Heart left ventricle (tissue), 16 donors: ENCODE measurements around the gene RND3. TPM values are rescaled to one million over a fixed set of nuclear protein-coding genes. Genes with fewer than 3 reads are reported as not detected.

Source experiments
- ATAC-seq, 4 donors: fragments of 200-7000 bp; cut with Tn5 transposase; one replicate each; pipeline ENCODE4 v1.9.1; 2020 to 2022; ENCODE audit warnings: moderate library complexity in 4 of 4, mild to moderate bottlenecking in 3 of 4, moderate number of reproducible peaks in 1 of 4
- DNase-seq, 5 donors: peaks; one replicate each; pipeline ENCODE4 v3.0.0-alpha.2; 2020
- H3K27ac ChIP-seq, 12 donors: fragments of 200-600 bp; sonication (generic) in 4 of 12; one replicate each; pipeline versions ENCODE4 v1.5.0 to v1.8.0; 2016 to 2022; ENCODE audit warnings: mild to moderate bottlenecking in 2 of 12
- H3K27me3 ChIP-seq, 9 donors: fragments of 200-600 bp; sonication (generic) in 2 of 9; one replicate each; pipeline versions ENCODE4 v1.5.1 to v1.8.0; 2016 to 2022; ENCODE audit warnings: mild to moderate bottlenecking in 3 of 9
- H3K36me3 ChIP-seq, 9 donors: fragments of 200-600 bp; sonication (generic) in 2 of 9; one replicate each; pipeline versions ENCODE4 v1.5.0 to v1.8.0; 2018 to 2022; ENCODE audit warnings: mild to moderate bottlenecking in 2 of 9
- H3K4me1 ChIP-seq, 12 donors: fragments of 200-600 bp; sonication (generic) in 4 of 12; one replicate each; pipeline versions ENCODE4 v1.5.0 to v1.8.0; 2016 to 2022; ENCODE audit warnings: mild to moderate bottlenecking in 3 of 12
- H3K4me3 ChIP-seq, 12 donors: fragments of 200-600 bp; sonication (generic) in 4 of 12; one replicate each; pipeline versions ENCODE4 v1.5.0 to v1.8.0; 2017 to 2022; ENCODE audit warnings: mild to moderate bottlenecking in 9 of 12, moderate library complexity in 4 of 12
- H3K9me3 ChIP-seq, 12 donors: fragments of 200-600 bp; sonication (generic) in 4 of 12; one replicate each; pipeline versions ENCODE4 v1.5.0 to v1.8.0; 2016 to 2022; ENCODE audit warnings: mild to moderate bottlenecking in 1 of 12
- POLR2A ChIP-seq, 2 donors: fragments of 450-650 bp; IDR thresholded peaks; one replicate each; pipeline ENCODE4 v1.6.1; 2017; ENCODE audit warnings: antibody characterized with exemption in 2 of 2, mild to moderate bottlenecking in 2 of 2, moderate library complexity in 2 of 2
- WGBS, 4 donors: extraction: QIAGEN DNeasy Blood & Tissue Kit in 2 of 4; methylation state at CpG; one replicate each; pipeline versions ENCODE4 v1.1.5 to v1.1.7; 2013 to 2018; 5-methylcytosine and 5-hydroxymethylcytosine counted together
- intact Hi-C, 10 donors: fragments of 100-400 bp; cut with DNase I; formaldehyde crosslinking; loops; one replicate each; pipeline versions ENCODE4 v1.11.1 to v1.14.2; 2022
- polyA plus RNA-seq, 2 donors: library from polyadenylated mRNA; stranded (reverse); fragments of 200-250 nt; gene quantifications; one replicate each; pipeline ENCODE4 v1.2.3, GENCODE V29; 2013
- total RNA-seq, 9 donors: library from RNA; depleted of rRNA in 2 of 9; stranded (reverse); fragments of >200 nt in 2 of 9; fragmentation: NEBNext Ultra II Directional in 3 of 9; extraction: Animal tissue kit (Norgen Biotek cat#: 25700) in 3 of 9; gene quantifications; one replicate each; pipeline versions ENCODE4 v1.1.0 to v1.2.4, GENCODE V29; 2016 to 2023
- TF ChIP-seq, protein P1 (sequence below), 12 donors: fragments of 200-600 bp; sonication (generic) in 4 of 12; IDR thresholded peaks; one replicate each; pipeline versions ENCODE4 v1.5.0 to v1.8.0; 2018 to 2022; ENCODE audit warnings: antibody characterized with exemption in 12 of 12, mild to moderate bottlenecking in 5 of 12
- donor health status: ischemic (EF 13 %, LVEDD 7.1; RV severe dilation, severe dysfunction).
- donor health status: healthy with polysubstance abuse.
- donor health status: DM: no; HTN: yes; CAD: no.
- donor health status: DM: no; HTN: no; CAD: no.
- donor health status: ischemic (EF 25% LVEDD 6.9; RV normal size, moderate dysfunction).
- donor health status: ischemic (EF 25% LVEDD 5.7; RV mildly dilated, moderate dysfunction).
- donor health status: healthy.
- donor health status: DM: yes; HTN: yes; CAD: no.
- donor health status: ischemic (EF 35%, LVEDD 5.7; RV mildly dilated, moderate dysfunction).
- donor health status: nonischemic (EF 11% LVEDD 7.7; RV severe dilation, severe dysfunction).
- donor health status: DM: yes; HTN: yes; CAD: no.
- donor health status: PGD.
- donor health status: ischemic (EF 29% LVEDD 5.4; RV normal size, mild dysfunction).
- donor health status: nonischemic (EF 23%, LVEDD 6.1; RV moderate dilation, normal function).

The RND3 gene
- total and polyA plus RNA-seq, 11 donors: 16.8 to 40.1 (median 30.2) TPM

DNA sequence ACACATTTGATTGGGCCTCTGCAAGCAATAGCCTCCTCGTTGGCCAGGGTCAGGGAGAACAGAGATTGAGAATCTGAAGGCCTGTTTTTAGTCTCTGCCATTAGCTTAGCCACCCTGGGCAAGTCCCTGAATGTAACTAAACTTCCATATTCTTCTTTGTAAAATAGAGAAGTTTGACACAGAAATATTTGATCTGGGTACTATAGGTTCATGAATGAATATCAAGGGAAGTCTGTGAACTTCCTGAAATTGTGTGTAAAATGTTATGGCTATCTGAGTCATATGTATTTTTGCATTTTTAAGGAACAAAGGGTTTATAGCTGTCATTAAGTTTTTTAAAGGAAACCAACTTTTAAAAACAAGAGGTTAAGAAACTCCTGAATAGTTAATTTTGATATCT is 23.2 kb downstream of the RND3 start:
- Histone ChIP-seq H3K4me1 (peaks cover 0 to 23% (median 0%) of the 10 kb centered on the region in 12 donors), H3K27me3 (no peaks in the 10 kb centered on the region), H3K9me3 (no peaks in the 10 kb centered on the region), H3K27ac (no peak overlapping the region), H3K36me3 (peaks cover 0 to 22% (median 16%) of the 10 kb centered on the region in 9 donors), H3K4me3 (no peak overlapping the region)
- ATAC-seq (no peak), DNase-seq (no peak)
- intact Hi-C loops: no loop called here
- 57 to 85% (median 78%) methylated on average over 1 of the region's 1 CpG for WGBS, 4 donors
- TF ChIP-seq, protein P1, sequence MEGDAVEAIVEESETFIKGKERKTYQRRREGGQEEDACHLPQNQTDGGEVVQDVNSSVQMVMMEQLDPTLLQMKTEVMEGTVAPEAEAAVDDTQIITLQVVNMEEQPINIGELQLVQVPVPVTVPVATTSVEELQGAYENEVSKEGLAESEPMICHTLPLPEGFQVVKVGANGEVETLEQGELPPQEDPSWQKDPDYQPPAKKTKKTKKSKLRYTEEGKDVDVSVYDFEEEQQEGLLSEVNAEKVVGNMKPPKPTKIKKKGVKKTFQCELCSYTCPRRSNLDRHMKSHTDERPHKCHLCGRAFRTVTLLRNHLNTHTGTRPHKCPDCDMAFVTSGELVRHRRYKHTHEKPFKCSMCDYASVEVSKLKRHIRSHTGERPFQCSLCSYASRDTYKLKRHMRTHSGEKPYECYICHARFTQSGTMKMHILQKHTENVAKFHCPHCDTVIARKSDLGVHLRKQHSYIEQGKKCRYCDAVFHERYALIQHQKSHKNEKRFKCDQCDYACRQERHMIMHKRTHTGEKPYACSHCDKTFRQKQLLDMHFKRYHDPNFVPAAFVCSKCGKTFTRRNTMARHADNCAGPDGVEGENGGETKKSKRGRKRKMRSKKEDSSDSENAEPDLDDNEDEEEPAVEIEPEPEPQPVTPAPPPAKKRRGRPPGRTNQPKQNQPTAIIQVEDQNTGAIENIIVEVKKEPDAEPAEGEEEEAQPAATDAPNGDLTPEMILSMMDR (IDR thresholded peaks at IDR 0.05): no peak
- TF ChIP-seq POLR2A (IDR thresholded peaks at IDR 0.05): no peak

DNA sequence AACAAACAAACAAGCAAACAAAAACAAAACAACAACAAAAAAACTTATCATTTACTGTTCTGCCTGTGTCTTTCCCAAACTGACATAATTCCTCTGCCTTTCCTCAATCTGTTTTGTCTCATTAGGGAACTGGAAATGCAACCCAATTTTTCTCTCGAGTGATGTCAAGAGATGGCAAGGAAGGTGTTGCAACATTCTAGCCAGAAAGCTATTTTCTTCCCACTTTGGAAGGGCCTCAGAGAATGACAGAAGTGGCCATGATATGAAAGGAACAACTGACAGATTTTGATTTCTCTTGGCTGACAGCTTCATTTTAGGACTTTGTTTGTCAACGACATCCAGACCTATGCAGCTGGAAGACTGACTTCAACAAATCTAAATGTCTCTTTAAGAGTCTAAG is 24.7 kb downstream of the RND3 start:
- peaks cover 0 to 7% (median under 1%) of the 10 kb centered on the region in 9 donors for H3K36me3 ChIP-seq
- H3K27me3 ChIP-seq: no peaks in the 10 kb centered on the region
- no peak overlapping the region for H3K27ac ChIP-seq
- WGBS, 4 donors: 42 to 62% (median 47%) methylated on average over 2 of the region's 2 CpGs
- ATAC-seq (no peak), DNase-seq (no peak)
- intact Hi-C loops: no loop called here
- peaks cover 0 to 17% (median 0%) of the 10 kb centered on the region in 12 donors for H3K4me1 ChIP-seq
- TF ChIP-seq, protein P1 (IDR thresholded peaks at IDR 0.05): no peak
- no peak for TF ChIP-seq POLR2A (IDR thresholded peaks at IDR 0.05)
- H3K9me3 ChIP-seq: no peaks in the 10 kb centered on the region
- H3K4me3 ChIP-seq: no peak overlapping the region

DNA sequence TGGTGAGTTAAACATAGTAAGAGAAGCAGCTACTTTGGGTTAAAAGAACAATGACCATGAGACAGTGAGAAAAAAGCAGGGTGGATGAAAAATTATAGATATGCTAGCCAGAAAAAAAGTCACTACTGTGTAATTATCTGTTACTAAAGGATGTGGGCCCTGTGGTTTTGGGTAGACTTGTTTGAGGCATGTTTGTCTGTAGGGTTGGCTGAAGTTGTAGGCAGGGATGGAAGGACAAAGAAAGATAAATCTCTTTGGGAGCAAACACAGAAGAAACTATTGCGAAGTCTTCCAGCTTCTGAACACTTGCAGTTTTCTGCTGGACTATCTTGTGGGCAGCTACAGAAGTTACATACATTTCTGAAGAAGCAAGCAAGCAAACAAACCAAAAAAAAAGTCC is 28.2 kb downstream of the RND3 start:
- WGBS, 4 donors: 91 to 97% (median 96%) methylated on average over 1 of the region's 1 CpG
- no peaks in the 10 kb centered on the region for H3K36me3 ChIP-seq
- peaks cover 0 to 4% (median 0%) of the 10 kb centered on the region in 12 donors for H3K4me1 ChIP-seq
- no peak overlapping the region for H3K27ac ChIP-seq
- no peak overlapping the region for H3K4me3 ChIP-seq
- ATAC-seq: no peak
- no peaks in the 10 kb centered on the region for H3K9me3 ChIP-seq
- no peaks in the 10 kb centered on the region for H3K27me3 ChIP-seq
- TF ChIP-seq, protein P1 (IDR thresholded peaks at IDR 0.05): no peak
- TF ChIP-seq POLR2A (IDR thresholded peaks at IDR 0.05): no peak
- intact Hi-C loops: no loop called here
- DNase-seq: no peak

DNA sequence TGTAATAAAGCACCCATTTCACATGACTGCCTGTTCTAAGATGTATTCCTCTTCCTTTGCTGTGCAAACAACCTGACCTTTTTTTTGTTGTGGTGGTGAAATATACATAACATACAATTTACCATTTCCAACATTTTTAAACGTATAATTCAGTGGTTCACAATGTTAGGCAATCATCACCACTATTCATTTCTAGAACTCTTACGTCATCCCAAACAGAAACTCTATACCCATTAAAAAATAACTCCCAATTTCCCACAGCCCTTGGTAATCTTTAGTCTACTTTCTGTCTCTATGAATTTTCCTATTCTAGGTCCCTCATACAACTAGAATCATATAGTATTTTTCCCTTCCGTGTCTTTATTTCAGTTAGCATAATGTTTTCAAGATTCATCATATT is 36.7 kb downstream of the RND3 start:
- H3K9me3 ChIP-seq: peaks cover 0 to 7% (median 0%) of the 10 kb centered on the region in 12 donors
- ATAC-seq: no peak
- intact Hi-C loops: no loop called here
- H3K36me3 ChIP-seq: no peaks in the 10 kb centered on the region
- DNase-seq: no peak
- H3K27ac ChIP-seq: no peak overlapping the region
- TF ChIP-seq POLR2A (IDR thresholded peaks at IDR 0.05): no peak
- TF ChIP-seq, protein P1 (IDR thresholded peaks at IDR 0.05): no peak
- H3K4me3 ChIP-seq: no peak overlapping the region
- H3K27me3 ChIP-seq: no peaks in the 10 kb centered on the region
- 90 to 91% (median 90%) methylated on average over 3 of the region's 3 CpGs for WGBS, 4 donors
- H3K4me1 ChIP-seq: no peaks in the 10 kb centered on the region
